IMR-90 (cell line): Measurements from ENCODE around the gene UNC79. TPM values are rescaled to one million over a fixed set of nuclear protein-coding genes. Genes with fewer than 3 reads are reported as not detected.

Experiments
- ATAC-seq: fragments of 200-7000 bp; cut with Tn5 transposase; 2 replicates; pipeline ENCODE4 v1.9.1; 2020; ENCODE audit warnings: low read depth, mild to moderate bottlenecking, moderate library complexity
- BruUV-seq: library from RNA; stranded (reverse); fragments of 400-500 nt; replicated peaks from 2 replicates; lab custom pipeline; 2021; lab: Mats Ljungman, UMichigan
- CTCF ChIA-PET: fragments of 300-600 bp; formaldehyde crosslinking; extraction: SDS; loops from one replicate; lab custom pipeline; 2021; ENCODE audit warnings: antibody characterized with exemption; lab: Yijun Ruan, JAX
- POLR2A ChIA-PET: fragments of 300-600 bp; sonication (Branson Sonifier 250); formaldehyde crosslinking; loops from one replicate; lab custom pipeline; 2022; ENCODE audit warnings: antibody characterized with exemption; ENCODE audit not compliant: unreplicated experiment; lab: Charles Lee
- DNase-seq: peaks from one replicate; pipeline ENCODE4 v3.0.0; 2013
- H2AFZ ChIP-seq: replicated peaks from 2 replicates; pipeline ENCODE3; 2013; ENCODE audit warnings: low read length, mild to moderate bottlenecking; ENCODE audit not compliant: poor library complexity
- H2AK5ac ChIP-seq: 2 replicates; pipeline ENCODE4 v1.6.1; 2013; ENCODE audit warnings: low read depth, low read length, inconsistent platforms
- H2AK9ac ChIP-seq: replicated peaks from 2 replicates; pipeline ENCODE3; 2013; ENCODE audit warnings: mild to moderate bottlenecking, low read depth, low read length, moderate library complexity; ENCODE audit not compliant: poor library complexity
- H2BK120ac ChIP-seq: 2 replicates; pipeline ENCODE4 v1.6.1; 2013; ENCODE audit warnings: low read depth, low read length, inconsistent platforms
- H2BK15ac ChIP-seq: 3 replicates; pipeline ENCODE4 v1.6.1; 2013; ENCODE audit warnings: low read depth, low read length, inconsistent platforms
- H2BK20ac ChIP-seq: 2 replicates; pipeline ENCODE4 v1.6.1; 2013; ENCODE audit warnings: low read depth, mild to moderate bottlenecking, inconsistent platforms, low read length, moderate library complexity
- H2BK5ac ChIP-seq: 2 replicates; pipeline ENCODE4 v1.6.1; 2013; ENCODE audit warnings: mild to moderate bottlenecking, low read depth, low read length, inconsistent platforms; ENCODE audit not compliant: poor library complexity, severe bottlenecking
- H3K14ac ChIP-seq: replicated peaks from 2 replicates; pipeline ENCODE4 v1.6.1; 2013; ENCODE audit warnings: low read depth, low read length, inconsistent platforms
- H3K18ac ChIP-seq: 2 replicates; pipeline ENCODE4 v1.6.1; 2013; ENCODE audit warnings: low read depth, low read length, control low read depth
- H3K23ac ChIP-seq: 2 replicates; pipeline ENCODE4 v1.6.1; 2013; ENCODE audit warnings: low read depth, low read length, inconsistent platforms
- H3K27ac ChIP-seq: 2 replicates; pipeline ENCODE4 v1.5.1; 2013; ENCODE audit warnings: mild to moderate bottlenecking, control low read depth, low read length; ENCODE audit not compliant: insufficient read depth
- H3K27me3 ChIP-seq: 2 replicates; pipeline ENCODE4 v1.6.1; 2013; ENCODE audit warnings: low read length; ENCODE audit not compliant: control insufficient read depth, insufficient read depth
- H3K36me3 ChIP-seq: 2 replicates; pipeline ENCODE4 v1.6.1; 2013; ENCODE audit warnings: low read length, mixed read lengths; ENCODE audit not compliant: control insufficient read depth, insufficient read depth
- H3K4ac ChIP-seq: 2 replicates; pipeline ENCODE4 v1.6.1; 2013; ENCODE audit warnings: low read depth, low read length, inconsistent platforms
- H3K4me1 ChIP-seq: 2 replicates; pipeline ENCODE4 v1.6.1; 2013; ENCODE audit warnings: low read length, mixed read lengths; ENCODE audit not compliant: control insufficient read depth, insufficient read depth
- H3K4me2 ChIP-seq: 2 replicates; pipeline ENCODE4 v1.6.1; 2013; ENCODE audit warnings: low read depth, mild to moderate bottlenecking, control low read depth, low read length, moderate library complexity
- H3K4me3 ChIP-seq: 2 replicates; pipeline ENCODE4 v1.5.1; 2013; ENCODE audit warnings: low read depth, mild to moderate bottlenecking, control low read depth, low read length, moderate library complexity; ENCODE audit not compliant: insufficient read depth
- H3K56ac ChIP-seq: 2 replicates; pipeline ENCODE4 v1.6.1; 2013; ENCODE audit warnings: low read length, inconsistent platforms; ENCODE audit not compliant: insufficient read depth; ENCODE audit errors: extremely low read depth
- H3K79me1 ChIP-seq, 2 experiments: 2 replicates each; pipeline ENCODE4 v1.6.1; 2013; ENCODE audit warnings: low read length in 2 of 2, inconsistent platforms in 1 of 2, low read depth in 1 of 2
- H3K9ac ChIP-seq: 2 replicates; pipeline ENCODE4 v1.6.1; 2013; ENCODE audit warnings: low read depth, low read length, control low read depth
- H3K9me1 ChIP-seq: 2 replicates; pipeline ENCODE4 v1.6.1; 2013; ENCODE audit warnings: low read length, inconsistent platforms; ENCODE audit not compliant: insufficient read depth
- H3K9me3 ChIP-seq: 2 replicates; pipeline ENCODE4 v1.6.1; 2013; ENCODE audit warnings: low read length; ENCODE audit not compliant: control insufficient read depth, insufficient read depth
- H4K20me1 ChIP-seq: 2 replicates; pipeline ENCODE4 v1.6.1; 2013; ENCODE audit warnings: low read length, inconsistent platforms; ENCODE audit not compliant: insufficient read depth
- H4K5ac ChIP-seq: 2 replicates; pipeline ENCODE4 v1.6.1; 2013; ENCODE audit warnings: mild to moderate bottlenecking, low read depth, low read length, control low read depth
- H4K8ac ChIP-seq, 2 experiments: 2 replicates each; pipeline ENCODE4 v1.6.1; 2013; ENCODE audit warnings: low read depth in 2 of 2, low read length in 2 of 2, control low read depth in 1 of 2, inconsistent platforms in 1 of 2
- H4K91ac ChIP-seq: 2 replicates; pipeline ENCODE4 v1.6.1; 2013; ENCODE audit warnings: low read depth, low read length, inconsistent platforms; ENCODE audit not compliant: insufficient read depth
- BHLHE40 ChIP-seq: fragments of 150-350 bp; IDR thresholded peaks from 2 replicates; pipeline ENCODE4 v1.6.1; 2016; ENCODE audit warnings: mild to moderate bottlenecking, low read depth, low read length
- CEBPB ChIP-seq: IDR thresholded peaks from 2 replicates; pipeline ENCODE4 v1.6.1; 2012; ENCODE audit warnings: low read depth, low read length, improper control_type of control experiment
- FOS ChIP-seq: fragments of 150-350 bp; IDR thresholded peaks from 2 replicates; pipeline ENCODE4 v1.6.1; 2016; ENCODE audit warnings: low read depth, low read length
- MAFK ChIP-seq: IDR thresholded peaks from 2 replicates; pipeline ENCODE4 v1.6.1; 2012; ENCODE audit warnings: low read depth, low read length, improper control_type of control experiment
- MAZ ChIP-seq: IDR thresholded peaks from 2 replicates; pipeline ENCODE4 v1.6.1; 2012; ENCODE audit warnings: low read depth, mild to moderate bottlenecking, low read length, improper control_type of control experiment, moderate library complexity, borderline replicate concordance
- NFE2L2 ChIP-seq: fragments of 150-350 bp; IDR thresholded peaks from 2 replicates; pipeline ENCODE4 v1.6.1; 2016; ENCODE audit warnings: low read depth, mild to moderate bottlenecking, low read length
- POLR2A ChIP-seq: IDR thresholded peaks from 2 replicates; pipeline ENCODE4 v1.6.1; 2012; ENCODE audit warnings: mild to moderate bottlenecking, low read depth, low read length
- RAD21 ChIP-seq: IDR thresholded peaks from 2 replicates; pipeline ENCODE4 v1.6.1; 2012; ENCODE audit warnings: low read length, improper control_type of control experiment
- RCOR1 ChIP-seq: IDR thresholded peaks from 2 replicates; pipeline ENCODE4 v1.6.1; 2012; ENCODE audit warnings: mild to moderate bottlenecking, low read length, improper control_type of control experiment; ENCODE audit not compliant: insufficient replicate concordance
- RFX5 ChIP-seq: IDR thresholded peaks from 2 replicates; pipeline ENCODE4 v1.8.0; 2012; ENCODE audit warnings: low read depth, mild to moderate bottlenecking, low read length, moderate library complexity
- WGBS, 2 experiments: methylation state at CpG; one replicate each; pipeline versions ENCODE4 v1.1.5 to v1.1.7; 2013; ENCODE audit warnings: missing lambda C conversion rate in 2 of 2; ENCODE audit not compliant: insufficient read length in 1 of 2; ENCODE audit errors: extremely low coverage in 2 of 2; 5-methylcytosine and 5-hydroxymethylcytosine counted together
- dilution Hi-C: fragments of 300-500 bp; cut with HindIII; formaldehyde crosslinking; loops from one replicate; pipeline ENCODE4 v1.14.3; 2018; ENCODE audit warnings: low sequenced_read_pairs; ENCODE audit not compliant: unreplicated experiment
- in situ Hi-C: fragments of 300-500 bp; cut with MboI; formaldehyde crosslinking; loops from 3 replicates; pipeline ENCODE4 v1.14.3; 2019; ENCODE audit warnings: low sequenced_read_pairs, inconsistent platforms, mixed read lengths
- intact Hi-C: fragments of 100-400 bp; cut with micrococcal nuclease; formaldehyde crosslinking; loops from 2 replicates; pipeline ENCODE4 v1.10.0; 2022
- polyA plus RNA-seq, 3 experiments: library from polyadenylated mRNA; depleted of rRNA; stranded (reverse); fragments of >200 nt; gene quantifications; 2 replicates each; pipeline ENCODE4 v1.2.3, GENCODE V29; 2012; ENCODE audit warnings: low replicate concordance in 1 of 3
- total RNA-seq: library from RNA; depleted of rRNA; stranded (reverse); fragments of >200 nt; gene quantifications from 2 replicates; pipeline ENCODE4 v1.2.3, GENCODE V29; 2012
- TF ChIP-seq, protein P1 (sequence below): conservative IDR thresholded peaks from 2 replicates; pipeline ENCODE4 v1.5.1; 2012; ENCODE audit warnings: mild to moderate bottlenecking, low read depth, low read length, improper control_type of control experiment
- TF ChIP-seq, protein P2 (sequence below): fragments of 150-350 bp; IDR thresholded peaks from 2 replicates; pipeline ENCODE4 v1.6.1; 2017; ENCODE audit warnings: mild to moderate bottlenecking, antibody characterized with exemption, low read length, low read depth

The UNC79 gene
- total and polyA plus RNA-seq, 2 of the 4 experiments (the other 2 are of a cell fraction) = under 0.01 TPM

- H3K4ac ChIP-seq = no peak overlapping the region
- H3K56ac ChIP-seq = no peak overlapping the region
- H3K27ac ChIP-seq = no peak overlapping the region
- no peaks in the 10 kb centered on the region for H3K79me1 ChIP-seq
- no peak for ATAC-seq
- no peaks in the 10 kb centered on the region for H3K9me1 ChIP-seq
- H2AFZ ChIP-seq = no peak overlapping the region
- no peak overlapping the region for H4K91ac ChIP-seq
- intact Hi-C loops = no loop called here
- H2AK5ac ChIP-seq = no peak overlapping the region
- in situ Hi-C loops = no loop called here
- no TSS peak for BruUV-seq
- H4K5ac ChIP-seq = no peak overlapping the region
- H3K4me1 ChIP-seq = no peaks in the 10 kb centered on the region
- H3K14ac ChIP-seq = no peak overlapping the region
- no peak overlapping the region for H3K4me3 ChIP-seq
- H2BK5ac ChIP-seq = no peak overlapping the region
- H3K9ac ChIP-seq = no peak overlapping the region
- H2BK15ac ChIP-seq = no peak overlapping the region
- H4K8ac ChIP-seq = no peak overlapping the region
- H3K27me3 ChIP-seq = no peaks in the 10 kb centered on the region
- H4K20me1 ChIP-seq = no peaks in the 10 kb centered on the region
- H3K18ac ChIP-seq = no peak overlapping the region
- no peaks in the 10 kb centered on the region for H3K36me3 ChIP-seq
- DNase-seq = no peak
- WGBS, 2 experiments = 14% methylated on average over 4 of the region's 9 CpGs; no CpG with 5 or more reads in 1 of the 2 experiments
- no peak overlapping the region for H3K4me2 ChIP-seq
- H2AK9ac ChIP-seq = no peak overlapping the region
- no peak overlapping the region for H2BK20ac ChIP-seq
- no peak for TF ChIP-seq FOS
- TF ChIP-seq, protein P1, sequence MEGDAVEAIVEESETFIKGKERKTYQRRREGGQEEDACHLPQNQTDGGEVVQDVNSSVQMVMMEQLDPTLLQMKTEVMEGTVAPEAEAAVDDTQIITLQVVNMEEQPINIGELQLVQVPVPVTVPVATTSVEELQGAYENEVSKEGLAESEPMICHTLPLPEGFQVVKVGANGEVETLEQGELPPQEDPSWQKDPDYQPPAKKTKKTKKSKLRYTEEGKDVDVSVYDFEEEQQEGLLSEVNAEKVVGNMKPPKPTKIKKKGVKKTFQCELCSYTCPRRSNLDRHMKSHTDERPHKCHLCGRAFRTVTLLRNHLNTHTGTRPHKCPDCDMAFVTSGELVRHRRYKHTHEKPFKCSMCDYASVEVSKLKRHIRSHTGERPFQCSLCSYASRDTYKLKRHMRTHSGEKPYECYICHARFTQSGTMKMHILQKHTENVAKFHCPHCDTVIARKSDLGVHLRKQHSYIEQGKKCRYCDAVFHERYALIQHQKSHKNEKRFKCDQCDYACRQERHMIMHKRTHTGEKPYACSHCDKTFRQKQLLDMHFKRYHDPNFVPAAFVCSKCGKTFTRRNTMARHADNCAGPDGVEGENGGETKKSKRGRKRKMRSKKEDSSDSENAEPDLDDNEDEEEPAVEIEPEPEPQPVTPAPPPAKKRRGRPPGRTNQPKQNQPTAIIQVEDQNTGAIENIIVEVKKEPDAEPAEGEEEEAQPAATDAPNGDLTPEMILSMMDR = no peak
- no peak for TF ChIP-seq MAZ
- TF ChIP-seq NFE2L2 = no peak
- no peak for TF ChIP-seq RFX5
- no peak for TF ChIP-seq RAD21
- no peak for TF ChIP-seq CEBPB
- no peak for TF ChIP-seq BHLHE40
- TF ChIP-seq, protein P2, sequence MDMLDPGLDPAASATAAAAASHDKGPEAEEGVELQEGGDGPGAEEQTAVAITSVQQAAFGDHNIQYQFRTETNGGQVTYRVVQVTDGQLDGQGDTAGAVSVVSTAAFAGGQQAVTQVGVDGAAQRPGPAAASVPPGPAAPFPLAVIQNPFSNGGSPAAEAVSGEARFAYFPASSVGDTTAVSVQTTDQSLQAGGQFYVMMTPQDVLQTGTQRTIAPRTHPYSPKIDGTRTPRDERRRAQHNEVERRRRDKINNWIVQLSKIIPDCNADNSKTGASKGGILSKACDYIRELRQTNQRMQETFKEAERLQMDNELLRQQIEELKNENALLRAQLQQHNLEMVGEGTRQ = no peak
- TF ChIP-seq MAFK = no peak
- TF ChIP-seq POLR2A = no peak
- TF ChIP-seq RCOR1 = no peak
- no peak overlapping the region for H3K23ac ChIP-seq
- CTCF ChIA-PET = no interaction called here
- no peaks in the 10 kb centered on the region for H3K9me3 ChIP-seq
- POLR2A ChIA-PET = no interaction called here
- dilution Hi-C loops = no loop called here
- no peak overlapping the region for H2BK120ac ChIP-seq
These were observed 134.2 kb downstream of the UNC79 start for GRCh38 chr14:93564918-93565317.
